ENCODE measurements around the gene ZNF12. TPM values are rescaled to one million over a fixed set of nuclear protein-coding genes. Genes with fewer than 3 reads are reported as not detected.
"Not testable (repeated sequence)": the region's sequence is repeated elsewhere in the genome, so short reads cannot be mapped to it uniquely, and the experiment has no call there.

ZNF12 gene
- polyA plus RNA-seq, 1 of the 3 experiments (the other 2 are of a cell fraction), result 9.5 TPM

DNA sequence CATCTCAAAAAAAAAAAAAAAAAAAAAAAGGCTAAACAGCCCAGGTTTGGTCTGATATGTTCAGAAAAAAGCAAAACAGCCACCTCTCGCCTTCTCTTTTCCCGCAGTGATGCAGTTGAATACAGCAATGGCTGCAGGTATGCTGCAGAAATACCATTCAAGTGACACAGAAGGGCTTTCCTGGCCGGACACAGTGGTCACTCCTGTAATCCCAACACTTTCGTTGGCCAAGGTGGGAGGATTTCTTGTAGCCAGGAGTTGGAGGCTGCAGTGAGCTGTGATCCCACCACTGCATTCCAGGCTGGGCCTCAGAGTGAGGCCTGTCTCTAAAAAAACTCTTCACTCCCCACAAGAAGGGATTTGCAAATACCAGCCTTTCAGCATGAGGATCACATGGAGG lies 17.6 kb upstream of the ZNF12 start:
- H3K4me2 ChIP-seq; H3K9me3 ChIP-seq; H3K27ac ChIP-seq (ENCODE audit: low read depth in 2 of 2, low read length in 1 of 2); H3K4me3 ChIP-seq (ENCODE audit: low read depth in 2 of 2, low read length in 1 of 2); H3K4me1 ChIP-seq (ENCODE audit: control insufficient read depth in 1 of 2, insufficient read depth in 2 of 2, low read depth in 1 of 2, low read length in 1 of 2); POLR2A ChIA-PET; H2AFZ ChIP-seq (ENCODE audit: low read depth); H3K36me3 ChIP-seq (replicated peaks in 1 of 2; ENCODE audit: control insufficient read depth in 1 of 2, insufficient read depth in 2 of 2, low read length in 1 of 2); DNase-seq; H3F3A ChIP-seq (replicated peaks; ENCODE audit: insufficient read depth); H4K20me1 ChIP-seq (ENCODE audit: insufficient read depth); CTCF ChIA-PET; H3K79me2 ChIP-seq (ENCODE audit: insufficient read depth); H3K9ac ChIP-seq; H3K9me2 ChIP-seq: not testable (repeated sequence)
- peaks cover 12% of the 10 kb centered on the region; the same call in 1 of the 2 replicates for H3K27me3 ChIP-seq (ENCODE audit: insufficient read depth)
- WGBS (ENCODE audit: low lambda C conversion rate), result 51% methylated on average over 4 of the region's 4 CpGs

DNA sequence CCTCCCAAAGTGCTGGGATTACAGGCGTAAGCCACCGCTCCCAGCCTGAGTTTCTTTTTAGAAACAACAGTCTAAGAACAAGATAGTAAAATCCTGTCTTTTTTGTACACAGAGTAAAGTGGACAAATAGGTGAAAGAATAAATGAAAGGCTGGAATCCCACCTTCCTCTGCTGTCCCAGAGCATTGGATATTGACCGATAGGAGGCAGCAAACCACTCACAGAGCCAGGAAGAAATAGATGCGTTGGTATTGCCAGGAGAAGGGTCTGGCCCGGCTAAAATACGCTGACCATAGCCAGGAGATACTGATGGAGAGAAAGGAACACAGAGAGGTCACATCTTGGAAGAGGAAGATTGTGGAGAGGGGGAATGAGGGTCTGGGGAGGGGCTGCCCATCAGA lies 11.4 kb upstream of the ZNF12 start:
- no peaks in the 10 kb centered on the region for H3K79me2 ChIP-seq (ENCODE audit: insufficient read depth)
- H3F3A ChIP-seq (replicated peaks; ENCODE audit: insufficient read depth), result no peaks in the 10 kb centered on the region
- H3K9ac ChIP-seq, result no peak overlapping the region
- WGBS (ENCODE audit: low lambda C conversion rate), result 28% methylated on average over 6 of the region's 6 CpGs
- POLR2A ChIA-PET, result no interaction called here
- no peaks in the 10 kb centered on the region for H3K36me3 ChIP-seq (replicated peaks in 1 of 2; ENCODE audit: control insufficient read depth in 1 of 2, insufficient read depth in 2 of 2, low read length in 1 of 2)
- no peaks in the 10 kb centered on the region for H3K9me3 ChIP-seq
- TF ChIP-seq, protein P1, sequence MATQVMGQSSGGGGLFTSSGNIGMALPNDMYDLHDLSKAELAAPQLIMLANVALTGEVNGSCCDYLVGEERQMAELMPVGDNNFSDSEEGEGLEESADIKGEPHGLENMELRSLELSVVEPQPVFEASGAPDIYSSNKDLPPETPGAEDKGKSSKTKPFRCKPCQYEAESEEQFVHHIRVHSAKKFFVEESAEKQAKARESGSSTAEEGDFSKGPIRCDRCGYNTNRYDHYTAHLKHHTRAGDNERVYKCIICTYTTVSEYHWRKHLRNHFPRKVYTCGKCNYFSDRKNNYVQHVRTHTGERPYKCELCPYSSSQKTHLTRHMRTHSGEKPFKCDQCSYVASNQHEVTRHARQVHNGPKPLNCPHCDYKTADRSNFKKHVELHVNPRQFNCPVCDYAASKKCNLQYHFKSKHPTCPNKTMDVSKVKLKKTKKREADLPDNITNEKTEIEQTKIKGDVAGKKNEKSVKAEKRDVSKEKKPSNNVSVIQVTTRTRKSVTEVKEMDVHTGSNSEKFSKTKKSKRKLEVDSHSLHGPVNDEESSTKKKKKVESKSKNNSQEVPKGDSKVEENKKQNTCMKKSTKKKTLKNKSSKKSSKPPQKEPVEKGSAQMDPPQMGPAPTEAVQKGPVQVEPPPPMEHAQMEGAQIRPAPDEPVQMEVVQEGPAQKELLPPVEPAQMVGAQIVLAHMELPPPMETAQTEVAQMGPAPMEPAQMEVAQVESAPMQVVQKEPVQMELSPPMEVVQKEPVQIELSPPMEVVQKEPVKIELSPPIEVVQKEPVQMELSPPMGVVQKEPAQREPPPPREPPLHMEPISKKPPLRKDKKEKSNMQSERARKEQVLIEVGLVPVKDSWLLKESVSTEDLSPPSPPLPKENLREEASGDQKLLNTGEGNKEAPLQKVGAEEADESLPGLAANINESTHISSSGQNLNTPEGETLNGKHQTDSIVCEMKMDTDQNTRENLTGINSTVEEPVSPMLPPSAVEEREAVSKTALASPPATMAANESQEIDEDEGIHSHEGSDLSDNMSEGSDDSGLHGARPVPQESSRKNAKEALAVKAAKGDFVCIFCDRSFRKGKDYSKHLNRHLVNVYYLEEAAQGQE (IDR thresholded peaks at IDR 0.05; ENCODE audit: low read depth, low read length), result no peak
- TF ChIP-seq, protein P2, sequence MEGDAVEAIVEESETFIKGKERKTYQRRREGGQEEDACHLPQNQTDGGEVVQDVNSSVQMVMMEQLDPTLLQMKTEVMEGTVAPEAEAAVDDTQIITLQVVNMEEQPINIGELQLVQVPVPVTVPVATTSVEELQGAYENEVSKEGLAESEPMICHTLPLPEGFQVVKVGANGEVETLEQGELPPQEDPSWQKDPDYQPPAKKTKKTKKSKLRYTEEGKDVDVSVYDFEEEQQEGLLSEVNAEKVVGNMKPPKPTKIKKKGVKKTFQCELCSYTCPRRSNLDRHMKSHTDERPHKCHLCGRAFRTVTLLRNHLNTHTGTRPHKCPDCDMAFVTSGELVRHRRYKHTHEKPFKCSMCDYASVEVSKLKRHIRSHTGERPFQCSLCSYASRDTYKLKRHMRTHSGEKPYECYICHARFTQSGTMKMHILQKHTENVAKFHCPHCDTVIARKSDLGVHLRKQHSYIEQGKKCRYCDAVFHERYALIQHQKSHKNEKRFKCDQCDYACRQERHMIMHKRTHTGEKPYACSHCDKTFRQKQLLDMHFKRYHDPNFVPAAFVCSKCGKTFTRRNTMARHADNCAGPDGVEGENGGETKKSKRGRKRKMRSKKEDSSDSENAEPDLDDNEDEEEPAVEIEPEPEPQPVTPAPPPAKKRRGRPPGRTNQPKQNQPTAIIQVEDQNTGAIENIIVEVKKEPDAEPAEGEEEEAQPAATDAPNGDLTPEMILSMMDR (IDR thresholded peaks at IDR 0.05), result peak; percentile 21; the same call in 1 of the 2 replicates
- no peak overlapping the region for H3K4me2 ChIP-seq
- peaks cover 12% of the 10 kb centered on the region; the same call in 1 of the 2 replicates for H3K27me3 ChIP-seq (ENCODE audit: insufficient read depth)
- no peaks in the 10 kb centered on the region for H3K4me1 ChIP-seq (ENCODE audit: control insufficient read depth in 1 of 2, insufficient read depth in 2 of 2, low read depth in 1 of 2, low read length in 1 of 2)
- H3K9me2 ChIP-seq, result no peaks in the 10 kb centered on the region
- no peak for DNase-seq
- no peak overlapping the region for H2AFZ ChIP-seq (ENCODE audit: low read depth)
- H4K20me1 ChIP-seq (ENCODE audit: insufficient read depth), result no peaks in the 10 kb centered on the region
- no peak overlapping the region for H3K4me3 ChIP-seq (ENCODE audit: low read depth in 2 of 2, low read length in 1 of 2)
- CTCF ChIA-PET, result no interaction called here
- no peak overlapping the region for H3K27ac ChIP-seq (ENCODE audit: low read depth in 2 of 2, low read length in 1 of 2)

DNA sequence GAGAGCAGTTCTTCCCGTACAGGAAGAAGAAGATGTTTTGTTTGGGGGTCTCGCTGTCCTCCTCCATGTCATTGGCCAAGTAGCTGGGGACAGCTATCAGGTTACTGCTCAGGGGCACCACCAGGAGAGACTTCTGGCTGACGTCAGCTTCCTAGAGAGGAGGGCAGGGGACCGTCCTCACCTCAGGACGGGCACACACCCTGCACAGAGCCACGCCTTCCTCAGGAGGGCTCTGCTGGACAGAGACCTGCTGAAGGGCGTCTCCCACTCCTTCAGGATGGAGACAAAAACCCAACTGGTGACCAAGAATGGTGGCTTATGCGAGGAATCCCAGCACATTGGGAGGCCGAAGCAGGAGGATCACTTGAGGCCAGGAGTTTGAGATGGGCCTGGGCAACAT lies 9.2 kb upstream of the ZNF12 start:
- 45% methylated on average over 9 of the region's 9 CpGs for WGBS (ENCODE audit: low lambda C conversion rate)

More for the DNA sequence above, 9.2 kb upstream of the ZNF12 start:
- CTCF ChIA-PET; H3K9me3 ChIP-seq; H3K27ac ChIP-seq (ENCODE audit: low read depth in 2 of 2, low read length in 1 of 2); H3F3A ChIP-seq (replicated peaks; ENCODE audit: insufficient read depth); H3K4me2 ChIP-seq; H4K20me1 ChIP-seq (ENCODE audit: insufficient read depth); H3K4me3 ChIP-seq (ENCODE audit: low read depth in 2 of 2, low read length in 1 of 2); H3K36me3 ChIP-seq (replicated peaks in 1 of 2; ENCODE audit: control insufficient read depth in 1 of 2, insufficient read depth in 2 of 2, low read length in 1 of 2); H3K9ac ChIP-seq; H2AFZ ChIP-seq (ENCODE audit: low read depth); H3K79me2 ChIP-seq (ENCODE audit: insufficient read depth); H3K27me3 ChIP-seq (ENCODE audit: insufficient read depth); H3K4me1 ChIP-seq (ENCODE audit: control insufficient read depth in 1 of 2, insufficient read depth in 2 of 2, low read depth in 1 of 2, low read length in 1 of 2); H3K9me2 ChIP-seq; DNase-seq; POLR2A ChIA-PET: not testable (repeated sequence)
